ENCODE measurements around the gene KLHL29.

- no peak for TF ChIP-seq CTCF (IDR thresholded peaks at IDR 0.05)
- no peak for TF ChIP-seq EP300 (IDR thresholded peaks at IDR 0.05; ENCODE audit: borderline replicate concordance in 1 of 2, low read depth in 1 of 2, low read length in 1 of 2)
- no peak for TF ChIP-seq YY1 (IDR thresholded peaks at IDR 0.05; ENCODE audit: low read depth)
- TF ChIP-seq RXRA (IDR thresholded peaks at IDR 0.05; ENCODE audit: borderline replicate concordance, low read depth): no peak
- TF ChIP-seq MAX (IDR thresholded peaks at IDR 0.05; ENCODE audit: low read depth): no peak
- TF ChIP-seq POLR2AphosphoS5 (IDR thresholded peaks at IDR 0.05; ENCODE audit: low read depth, low read length): no peak
- no peak for TF ChIP-seq RAD21 (IDR thresholded peaks at IDR 0.05; ENCODE audit: low read length)
- TF ChIP-seq MEF2A (IDR thresholded peaks at IDR 0.05; ENCODE audit: borderline replicate concordance, low read depth): no peak
- no peak for TF ChIP-seq SMC3 (IDR thresholded peaks at IDR 0.05; ENCODE audit: low read depth, low read length)
- no peak for TF ChIP-seq REST (IDR thresholded peaks at IDR 0.05; ENCODE audit: low read depth, low read length)
- no peak for TF ChIP-seq TEAD4 (IDR thresholded peaks at IDR 0.05; ENCODE audit: borderline replicate concordance, insufficient read depth)
- TF ChIP-seq SIN3A (IDR thresholded peaks at IDR 0.05; ENCODE audit: borderline replicate concordance, low read depth, low read length): no peak
- TF ChIP-seq ZBTB33 (IDR thresholded peaks at IDR 0.05; ENCODE audit: borderline replicate concordance, low read depth): no peak
Measured at GRCh38 chr2:23591111-23591510, 206.1 kb downstream of the KLHL29 start.

Data from SK-N-SH (cell line).